Upper lobe of left lung (tissue), 6 donors: ENCODE results near the gene APCDD1. TPM values are rescaled to one million over a fixed set of nuclear protein-coding genes. Genes with fewer than 3 reads are reported as not detected.

Source experiments
- ATAC-seq, 2 donors: fragments of 200-7000 bp; cut with Tn5 transposase; one replicate each; pipeline ENCODE4 v1.9.1; 2022; ENCODE audit warnings: mild to moderate bottlenecking in 2 of 2, moderate library complexity in 2 of 2; ENCODE audit not compliant: low FRiP score in 2 of 2
- DNase-seq, 2 donors: peaks; one replicate each; pipeline ENCODE4 v3.0.0-alpha.2; 2019 to 2020
- H3K27ac ChIP-seq, 4 donors: fragments of 200-600 bp; sonication (generic); one replicate each; pipeline ENCODE4 v1.5.1; 2016 to 2019
- H3K27me3 ChIP-seq, 4 donors: fragments of 200-600 bp; sonication (generic); one replicate each; pipeline ENCODE4 v1.5.1; 2017 to 2019
- H3K36me3 ChIP-seq, 4 donors: fragments of 200-600 bp; sonication (generic); one replicate each; pipeline ENCODE4 v1.5.1; 2016 to 2019
- H3K4me1 ChIP-seq, 4 donors: fragments of 200-600 bp; sonication (generic); one replicate each; pipeline ENCODE4 v1.5.1; 2018 to 2019
- H3K4me3 ChIP-seq, 4 donors: fragments of 200-600 bp; sonication (generic); one replicate each; pipeline ENCODE4 v1.5.1; 2017 to 2019; ENCODE audit warnings: mild to moderate bottlenecking in 2 of 4, moderate library complexity in 1 of 4
- H3K9me3 ChIP-seq, 4 donors: fragments of 200-600 bp; sonication (generic); one replicate each; pipeline ENCODE4 v1.5.1; 2018 to 2019
- EP300 ChIP-seq, 4 donors: sonication (generic); formaldehyde crosslinking; IDR thresholded peaks; one replicate each; pipeline ENCODE4 v1.5.1; 2017; ENCODE audit warnings: antibody characterized with exemption in 4 of 4, control low read depth in 2 of 4
- POLR2A ChIP-seq, 4 donors: fragments of 450-650 bp; IDR thresholded peaks; one replicate each; pipeline ENCODE4 v1.5.1; 2016 to 2017; ENCODE audit warnings: antibody characterized with exemption in 4 of 4, mild to moderate bottlenecking in 2 of 4
- POLR2AphosphoS5 ChIP-seq, 2 donors: sonication (generic); formaldehyde crosslinking; IDR thresholded peaks; one replicate each; pipeline ENCODE4 v1.5.1; 2017; ENCODE audit warnings: antibody characterized with exemption in 2 of 2
- WGBS, 2 donors: methylation state at CpG; one replicate each; pipeline ENCODE4 v1.1.5; 2017 to 2018; 5-methylcytosine and 5-hydroxymethylcytosine counted together
- total RNA-seq, 6 donors: library from RNA; depleted of rRNA in 4 of 6; stranded (reverse); fragments of >200 nt in 4 of 6; gene quantifications; one replicate each; pipeline versions ENCODE4 v1.1.0 to v1.2.1, GENCODE V29; 2016 to 2021
- TF ChIP-seq, protein P1 (sequence below), 6 experiments: fragments of 450-650 bp in 4 of 6; fragments of 200-600 bp in 2 of 6; sonication (generic) in 2 of 6; IDR thresholded peaks; one replicate each; pipeline ENCODE4 v1.5.1; 2016 to 2019; ENCODE audit warnings: antibody characterized with exemption in 6 of 6
- donor health status: DM: no; HTN: no; CAD: no; lungs with moderate emphysema.
- donor health status: DM: no; HTN: yes; CAD: no; lungs with severe emphysema.

The APCDD1 gene
- total RNA-seq, 6 donors from 2014 or later, result 8.4 to 40.4 (median 24.1) TPM

DNA sequence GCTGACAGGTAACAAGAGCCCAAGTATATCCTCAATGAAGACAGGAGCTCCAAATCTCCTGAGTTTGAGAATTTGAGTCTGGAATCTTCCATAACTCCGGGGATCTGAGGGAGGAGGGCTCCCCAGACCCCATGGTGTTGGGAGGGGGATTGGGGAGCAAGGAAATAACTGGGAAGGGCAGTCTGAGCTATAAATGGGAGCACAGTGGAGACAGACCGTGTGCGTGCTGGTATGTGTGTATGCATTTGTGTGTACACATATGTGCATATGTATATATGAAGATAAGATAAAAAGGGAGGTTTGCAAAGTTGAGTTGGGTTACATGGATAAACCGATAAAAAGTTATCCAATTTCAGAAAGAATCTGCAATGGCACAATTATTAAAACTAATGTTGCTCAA lies 2.3 kb downstream of the APCDD1 start:
- ATAC-seq, result no peak
- 64 to 66% methylated on average over 4 of the region's 4 CpGs for WGBS, 2 donors
- DNase-seq, result no peak
- H3K27ac ChIP-seq, result no peak overlapping the region
- no peaks in the 10 kb centered on the region for H3K36me3 ChIP-seq
- H3K4me1 ChIP-seq, result peaks cover 7 to 34% (median 14%) of the 10 kb centered on the region in 4 donors
- TF ChIP-seq POLR2A (IDR thresholded peaks at IDR 0.05) (no peak), EP300 (IDR thresholded peaks at IDR 0.05) (no peak), POLR2AphosphoS5 (IDR thresholded peaks at IDR 0.05) (no peak)
- TF ChIP-seq, protein P1, sequence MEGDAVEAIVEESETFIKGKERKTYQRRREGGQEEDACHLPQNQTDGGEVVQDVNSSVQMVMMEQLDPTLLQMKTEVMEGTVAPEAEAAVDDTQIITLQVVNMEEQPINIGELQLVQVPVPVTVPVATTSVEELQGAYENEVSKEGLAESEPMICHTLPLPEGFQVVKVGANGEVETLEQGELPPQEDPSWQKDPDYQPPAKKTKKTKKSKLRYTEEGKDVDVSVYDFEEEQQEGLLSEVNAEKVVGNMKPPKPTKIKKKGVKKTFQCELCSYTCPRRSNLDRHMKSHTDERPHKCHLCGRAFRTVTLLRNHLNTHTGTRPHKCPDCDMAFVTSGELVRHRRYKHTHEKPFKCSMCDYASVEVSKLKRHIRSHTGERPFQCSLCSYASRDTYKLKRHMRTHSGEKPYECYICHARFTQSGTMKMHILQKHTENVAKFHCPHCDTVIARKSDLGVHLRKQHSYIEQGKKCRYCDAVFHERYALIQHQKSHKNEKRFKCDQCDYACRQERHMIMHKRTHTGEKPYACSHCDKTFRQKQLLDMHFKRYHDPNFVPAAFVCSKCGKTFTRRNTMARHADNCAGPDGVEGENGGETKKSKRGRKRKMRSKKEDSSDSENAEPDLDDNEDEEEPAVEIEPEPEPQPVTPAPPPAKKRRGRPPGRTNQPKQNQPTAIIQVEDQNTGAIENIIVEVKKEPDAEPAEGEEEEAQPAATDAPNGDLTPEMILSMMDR (IDR thresholded peaks at IDR 0.05), result no peak
- peaks cover 0 to 6% (median 0%) of the 10 kb centered on the region in 4 donors for H3K27me3 ChIP-seq
- H3K4me3 ChIP-seq, result peak overlapping the region in 1 of 4 donors; percentile 81
- H3K9me3 ChIP-seq, result no peaks in the 10 kb centered on the region

DNA sequence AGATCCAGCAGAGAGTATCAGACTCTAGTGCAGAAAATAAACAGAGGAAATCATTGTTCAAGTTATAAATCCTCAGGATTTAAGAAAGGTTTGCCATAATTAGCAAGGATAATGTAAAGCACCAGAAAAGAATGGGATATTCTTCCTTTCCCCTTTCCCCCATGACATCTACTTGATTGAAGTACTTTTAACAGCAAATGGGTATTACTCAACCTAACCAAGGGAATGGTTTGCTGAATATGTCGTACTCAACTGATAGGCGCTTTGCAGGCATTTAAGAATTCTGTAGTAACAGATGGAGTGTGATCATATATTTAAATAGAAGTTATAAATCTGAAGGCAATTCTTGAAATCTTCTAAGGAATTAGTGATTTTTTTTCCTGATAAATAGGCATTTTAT lies 2.7 kb downstream of the APCDD1 start:
- Histone ChIP-seq H3K27ac (no peak overlapping the region), H3K36me3 (no peaks in the 10 kb centered on the region), H3K4me1 (peaks cover 7 to 34% (median 14%) of the 10 kb centered on the region in 4 donors), H3K9me3 (no peaks in the 10 kb centered on the region), H3K27me3 (peaks cover 0 to 6% (median 0%) of the 10 kb centered on the region in 4 donors), H3K4me3 (peak overlapping the region in 1 of 4 donors; percentile 81)
- DNase-seq (no peak), ATAC-seq (no peak)
- WGBS, 2 donors, result 80 to 92% methylated on average over 2 of the region's 2 CpGs
- TF ChIP-seq POLR2A (IDR thresholded peaks at IDR 0.05) (no peak), POLR2AphosphoS5 (IDR thresholded peaks at IDR 0.05) (no peak), EP300 (IDR thresholded peaks at IDR 0.05) (no peak)
- TF ChIP-seq, protein P1 (IDR thresholded peaks at IDR 0.05), result no peak

DNA sequence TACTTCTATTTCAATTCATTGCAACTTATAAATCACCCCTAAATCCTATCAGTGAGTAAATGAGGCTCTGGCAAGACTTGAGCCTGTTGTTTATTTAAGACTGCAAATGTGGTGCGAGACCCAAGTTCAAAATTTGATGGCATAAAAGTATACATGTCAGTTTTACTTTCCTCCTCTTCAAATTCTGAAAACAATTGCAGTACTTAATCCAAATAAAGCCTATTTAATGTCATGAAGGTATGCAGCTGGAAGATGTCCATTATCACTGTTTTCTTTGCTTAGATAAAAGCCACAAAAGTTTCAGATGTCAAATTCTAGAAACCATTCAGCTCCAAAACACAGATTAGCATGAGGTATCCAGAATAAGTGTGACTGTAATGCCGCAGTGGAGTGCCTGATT lies 3.3 kb downstream of the APCDD1 start:
- ATAC-seq (no peak), DNase-seq (no peak)
- Histone ChIP-seq H3K9me3 (no peaks in the 10 kb centered on the region), H3K36me3 (no peaks in the 10 kb centered on the region), H3K4me1 (peaks cover 7 to 34% (median 14%) of the 10 kb centered on the region in 4 donors), H3K27ac (no peak overlapping the region), H3K4me3 (peak overlapping the region in 1 of 4 donors; percentile 81), H3K27me3 (peaks cover 0 to 6% (median 0%) of the 10 kb centered on the region in 4 donors)
- WGBS, 2 donors, result 60 to 75% methylated on average over 2 of the region's 2 CpGs
- TF ChIP-seq EP300 (IDR thresholded peaks at IDR 0.05), result no peak
- TF ChIP-seq POLR2A (IDR thresholded peaks at IDR 0.05), result no peak
- no peak for TF ChIP-seq POLR2AphosphoS5 (IDR thresholded peaks at IDR 0.05)
- TF ChIP-seq, protein P1 (IDR thresholded peaks at IDR 0.05), result no peak

DNA sequence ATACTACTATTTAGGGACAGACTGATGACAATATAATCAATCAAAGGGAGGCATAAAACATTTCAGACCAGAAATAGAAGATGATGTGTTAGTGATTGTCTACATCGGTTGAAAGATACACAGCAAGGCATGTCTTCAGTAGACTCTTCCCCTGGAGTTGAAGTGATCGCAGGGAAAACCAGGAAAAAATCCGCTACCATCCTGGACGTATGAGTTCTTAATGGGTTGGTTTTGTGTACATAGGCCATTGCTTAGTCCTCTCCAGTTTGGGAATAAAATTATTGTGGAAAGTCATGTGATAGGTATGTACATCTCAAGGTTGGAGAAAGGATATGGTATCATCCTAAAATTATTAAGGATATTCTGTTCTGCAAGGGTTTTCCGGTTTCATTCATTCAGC lies 4.3 kb downstream of the APCDD1 start:
- Histone ChIP-seq H3K27me3 (peaks cover 0 to 6% (median 0%) of the 10 kb centered on the region in 4 donors), H3K36me3 (no peaks in the 10 kb centered on the region), H3K27ac (no peak overlapping the region), H3K4me3 (no peak overlapping the region), H3K9me3 (no peaks in the 10 kb centered on the region), H3K4me1 (peaks cover 7 to 30% (median 16%) of the 10 kb centered on the region in 4 donors)
- TF ChIP-seq, protein P1 (IDR thresholded peaks at IDR 0.05), result no peak
- TF ChIP-seq POLR2AphosphoS5 (IDR thresholded peaks at IDR 0.05), result no peak
- TF ChIP-seq EP300 (IDR thresholded peaks at IDR 0.05), result no peak
- TF ChIP-seq POLR2A (IDR thresholded peaks at IDR 0.05), result no peak
- DNase-seq (no peak), ATAC-seq (no peak)
- 88 to 89% methylated on average over 5 of the region's 5 CpGs for WGBS, 2 donors

DNA sequence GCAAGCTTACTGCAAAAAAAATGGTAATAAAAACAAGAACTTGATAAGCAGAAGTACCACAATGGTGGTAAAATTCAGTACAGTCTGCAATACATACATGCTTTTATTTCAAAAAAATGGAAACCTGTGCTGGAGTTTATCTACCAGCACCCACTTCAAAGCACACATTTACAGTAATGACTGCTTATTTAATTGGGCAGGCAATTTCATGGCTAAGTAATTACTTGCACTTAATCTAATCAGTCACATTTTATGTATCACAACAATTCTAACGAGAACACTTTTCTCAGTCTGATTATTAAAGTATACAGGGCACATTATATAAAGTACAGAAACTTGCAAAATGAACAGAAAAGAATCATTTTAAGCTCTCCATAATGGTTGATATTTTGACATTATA lies 5.2 kb downstream of the APCDD1 start:
- WGBS, 2 donors, result 45 to 90% methylated on average over 1 of the region's 1 CpG
- Histone ChIP-seq H3K4me3 (no peak overlapping the region), H3K4me1 (peaks cover 2 to 23% (median 16%) of the 10 kb centered on the region in 4 donors), H3K27me3 (no peaks in the 10 kb centered on the region), H3K36me3 (no peaks in the 10 kb centered on the region), H3K27ac (no peak overlapping the region), H3K9me3 (no peaks in the 10 kb centered on the region)
- ATAC-seq (no peak), DNase-seq (no peak)
- TF ChIP-seq, protein P1 (IDR thresholded peaks at IDR 0.05), result no peak
- TF ChIP-seq EP300 (IDR thresholded peaks at IDR 0.05), result no peak
- TF ChIP-seq POLR2A (IDR thresholded peaks at IDR 0.05), result no peak
- TF ChIP-seq POLR2AphosphoS5 (IDR thresholded peaks at IDR 0.05), result no peak
